ENCODE data around the gene DDRGK1.
"Not testable (repeated sequence)": the region's sequence is repeated elsewhere in the genome, so short reads cannot be mapped to it uniquely, and the experiment has no call there.

DDRGK1 gene

DNA sequence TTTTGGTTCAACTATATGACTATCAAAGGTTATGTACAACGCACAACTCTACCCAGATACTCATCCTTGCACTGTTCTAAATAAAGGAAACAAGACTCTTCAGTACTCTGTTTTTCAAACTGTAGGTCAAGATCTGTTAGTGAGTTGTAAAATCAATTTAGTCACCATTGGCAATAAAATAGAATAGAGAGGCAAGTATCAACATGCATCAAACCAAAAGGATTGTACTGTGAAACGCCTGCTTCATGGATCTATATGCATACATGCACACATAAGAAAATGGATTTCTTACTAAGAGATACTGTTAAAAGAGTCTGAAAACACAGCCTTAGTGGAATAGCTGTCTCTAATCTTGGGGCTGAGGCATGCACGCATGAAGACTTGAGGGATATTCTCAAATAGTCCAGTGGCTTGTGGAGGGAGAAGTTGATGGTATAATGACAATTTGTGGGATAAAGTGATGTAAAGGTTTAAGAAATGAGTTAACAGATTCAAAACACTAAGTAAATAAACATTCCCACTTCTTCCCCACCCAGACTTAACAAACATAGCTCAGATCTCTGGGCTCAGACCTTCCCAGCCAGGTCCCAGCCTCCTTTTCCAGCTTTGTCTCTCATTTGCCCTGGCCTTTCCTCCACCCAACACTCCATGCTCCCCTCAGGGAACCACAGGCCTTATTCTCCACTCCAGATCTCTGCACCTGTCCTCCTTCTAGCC is 20.4 kb downstream of the DDRGK1 start:
- no peaks in the 10 kb centered on the region for H3K36me3 ChIP-seq (ENCODE audit: control insufficient read depth, insufficient read depth, low read length)
- H3K4me3 ChIP-seq (ENCODE audit: low read length) = no peak overlapping the region
- H3K4me1 ChIP-seq (ENCODE audit: control insufficient read depth, insufficient read depth, low read length) = no peaks in the 10 kb centered on the region
- H3K9me3 ChIP-seq (ENCODE audit: control insufficient read depth, low read length) = no peaks in the 10 kb centered on the region
- H3K9ac ChIP-seq (ENCODE audit: low read length) = no peak overlapping the region
- no peaks in the 10 kb centered on the region for H3K27me3 ChIP-seq (ENCODE audit: control insufficient read depth, insufficient read depth, low read length)

DNA sequence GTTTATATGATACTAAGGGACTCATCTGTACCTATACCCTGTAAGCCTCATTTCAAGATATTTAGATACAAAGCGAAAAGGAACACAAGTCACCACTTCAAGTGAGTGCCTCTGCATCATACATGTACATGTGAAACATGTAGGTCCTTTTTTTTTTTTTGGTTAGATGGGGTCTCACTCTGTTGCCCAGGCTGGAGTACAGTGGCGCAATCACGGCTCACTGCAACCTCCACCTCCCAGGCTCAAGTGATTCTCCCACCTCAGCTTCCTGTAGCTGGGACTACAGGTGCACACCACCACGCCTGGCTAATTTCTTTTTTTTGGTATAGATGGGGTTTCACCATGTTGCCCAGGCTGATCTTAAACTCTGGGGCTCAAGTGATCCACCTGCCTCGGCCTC is 22.1 kb downstream of the DDRGK1 start:
- H3K4me3 ChIP-seq (ENCODE audit: low read length); H3K9me3 ChIP-seq (ENCODE audit: control insufficient read depth, low read length); H3K4me1 ChIP-seq (ENCODE audit: control insufficient read depth, insufficient read depth, low read length); H3K9ac ChIP-seq (ENCODE audit: low read length); H3K27me3 ChIP-seq (ENCODE audit: control insufficient read depth, insufficient read depth, low read length); H3K36me3 ChIP-seq (ENCODE audit: control insufficient read depth, insufficient read depth, low read length): not testable (repeated sequence)

DNA sequence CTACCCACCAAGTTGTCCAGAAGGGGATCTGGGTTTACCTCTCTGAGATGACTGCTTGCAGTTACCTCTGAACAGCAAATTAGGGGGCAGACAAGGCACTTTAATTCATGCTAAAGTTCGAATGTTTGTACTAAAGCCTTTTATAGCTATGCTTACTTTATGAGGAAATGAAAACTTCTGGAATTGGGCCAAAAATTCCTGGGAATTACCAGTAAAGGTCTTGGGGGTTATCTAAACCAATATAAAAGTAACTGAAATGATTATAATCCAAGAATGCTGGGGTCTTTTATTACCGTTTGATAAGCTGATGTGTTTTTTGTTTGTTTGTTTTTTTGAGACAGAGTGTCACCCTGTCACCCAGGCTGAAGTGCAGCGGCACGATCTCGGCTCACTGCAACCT is 23.2 kb downstream of the DDRGK1 start:
- Histone ChIP-seq H3K36me3 (ENCODE audit: control insufficient read depth, insufficient read depth, low read length) (no peaks in the 10 kb centered on the region), H3K9ac (ENCODE audit: low read length) (no peak overlapping the region), H3K9me3 (ENCODE audit: control insufficient read depth, low read length) (no peaks in the 10 kb centered on the region), H3K4me3 (ENCODE audit: low read length) (no peak overlapping the region), H3K4me1 (ENCODE audit: control insufficient read depth, insufficient read depth, low read length) (no peaks in the 10 kb centered on the region), H3K27me3 (ENCODE audit: control insufficient read depth, insufficient read depth, low read length) (no peaks in the 10 kb centered on the region)

DNA sequence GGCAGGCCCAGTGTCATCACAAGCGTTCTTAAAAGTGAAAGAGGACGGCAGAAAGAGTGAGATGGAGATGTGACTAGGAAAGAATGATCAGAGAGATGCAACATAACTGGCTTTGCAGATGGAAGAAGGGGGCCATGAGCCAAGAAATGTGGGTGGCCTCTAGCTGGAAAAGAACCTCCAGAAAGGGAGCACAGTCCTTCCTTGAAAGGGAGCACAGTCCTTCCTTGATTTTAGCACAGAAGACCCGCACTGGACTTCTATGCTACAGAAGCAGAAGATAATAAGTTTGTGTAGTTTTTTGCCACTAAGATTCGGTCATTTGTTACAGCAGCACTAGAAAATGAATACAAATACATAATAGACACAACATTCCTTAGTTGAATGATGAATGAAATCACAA is 24.2 kb downstream of the DDRGK1 start:
- H3K4me3 ChIP-seq (ENCODE audit: low read length) = no peak overlapping the region
- H3K9ac ChIP-seq (ENCODE audit: low read length) = no peak overlapping the region
- no peaks in the 10 kb centered on the region for H3K9me3 ChIP-seq (ENCODE audit: control insufficient read depth, low read length)
- peaks cover 4% of the 10 kb centered on the region for H3K4me1 ChIP-seq (ENCODE audit: control insufficient read depth, insufficient read depth, low read length)
- H3K27me3 ChIP-seq (ENCODE audit: control insufficient read depth, insufficient read depth, low read length) = no peaks in the 10 kb centered on the region
- H3K36me3 ChIP-seq (ENCODE audit: control insufficient read depth, insufficient read depth, low read length) = no peaks in the 10 kb centered on the region

DNA sequence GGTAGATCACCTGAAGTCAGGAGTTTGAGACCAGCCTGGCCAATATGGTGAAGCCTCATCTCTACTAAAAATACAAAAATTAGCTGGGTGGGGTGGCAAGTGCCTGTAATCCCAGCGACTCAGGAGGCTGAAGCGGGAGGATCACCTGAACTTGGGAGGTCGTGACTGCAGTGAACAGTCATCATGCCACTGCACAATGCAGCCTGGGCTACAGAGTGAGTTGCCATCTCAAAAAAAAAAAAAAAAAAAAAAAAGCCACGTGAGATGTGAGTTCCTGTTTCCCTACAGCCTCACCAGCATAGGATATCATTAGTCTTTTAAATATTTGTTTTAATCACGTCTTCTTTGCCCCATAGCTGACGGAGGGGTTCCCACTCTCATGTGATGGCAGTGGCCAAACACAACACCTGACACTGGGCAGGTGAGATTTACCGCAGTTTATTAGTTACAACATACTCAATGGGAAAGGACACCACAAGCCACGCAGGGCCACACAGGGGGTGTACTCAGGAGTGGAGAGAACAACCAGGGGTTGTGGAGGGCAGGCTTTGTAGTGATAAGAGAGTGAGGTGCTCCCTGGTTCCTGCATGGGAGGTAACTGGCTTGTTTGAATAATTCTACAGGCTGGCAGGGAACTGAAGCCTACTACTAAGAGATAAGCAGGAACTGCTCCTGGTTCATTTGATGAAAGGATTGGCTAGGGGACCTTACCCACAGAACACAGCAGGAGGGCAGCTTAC is 26.6 kb downstream of the DDRGK1 start:
- no peaks in the 10 kb centered on the region for H3K36me3 ChIP-seq (ENCODE audit: control insufficient read depth, insufficient read depth, low read length)
- H3K4me3 ChIP-seq (ENCODE audit: low read length) = no peak overlapping the region
- H3K9ac ChIP-seq (ENCODE audit: low read length) = no peak overlapping the region
- no peaks in the 10 kb centered on the region for H3K9me3 ChIP-seq (ENCODE audit: control insufficient read depth, low read length)
- peaks cover 14% of the 10 kb centered on the region for H3K4me1 ChIP-seq (ENCODE audit: control insufficient read depth, insufficient read depth, low read length)
- no peaks in the 10 kb centered on the region for H3K27me3 ChIP-seq (ENCODE audit: control insufficient read depth, insufficient read depth, low read length)

DNA sequence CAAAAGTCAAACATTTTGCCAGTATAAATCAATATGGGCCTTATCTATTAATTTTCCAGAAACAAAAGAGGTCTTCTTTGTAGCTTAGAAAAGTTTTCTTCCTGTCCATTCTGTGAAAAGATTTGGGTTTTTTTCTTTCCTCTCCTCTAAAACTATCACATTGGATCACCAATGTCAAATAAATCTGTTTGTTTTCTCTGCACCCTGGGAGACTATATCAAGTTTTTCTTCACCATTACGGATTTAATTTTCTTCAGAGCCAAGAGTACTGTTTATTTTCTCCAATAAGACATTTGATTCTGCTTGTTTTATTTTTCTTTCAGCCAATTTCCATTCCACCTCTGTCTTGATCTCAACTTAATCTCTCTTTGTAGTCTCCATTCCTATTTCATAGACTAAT is 29.2 kb downstream of the DDRGK1 start:
- Histone ChIP-seq H3K9ac (ENCODE audit: low read length) (no peak overlapping the region), H3K9me3 (ENCODE audit: control insufficient read depth, low read length) (no peaks in the 10 kb centered on the region), H3K4me1 (ENCODE audit: control insufficient read depth, insufficient read depth, low read length) (peaks cover 20% of the 10 kb centered on the region), H3K4me3 (ENCODE audit: low read length) (no peak overlapping the region), H3K27me3 (ENCODE audit: control insufficient read depth, insufficient read depth, low read length) (peaks cover 4% of the 10 kb centered on the region), H3K36me3 (ENCODE audit: control insufficient read depth, insufficient read depth, low read length) (no peaks in the 10 kb centered on the region)

DNA sequence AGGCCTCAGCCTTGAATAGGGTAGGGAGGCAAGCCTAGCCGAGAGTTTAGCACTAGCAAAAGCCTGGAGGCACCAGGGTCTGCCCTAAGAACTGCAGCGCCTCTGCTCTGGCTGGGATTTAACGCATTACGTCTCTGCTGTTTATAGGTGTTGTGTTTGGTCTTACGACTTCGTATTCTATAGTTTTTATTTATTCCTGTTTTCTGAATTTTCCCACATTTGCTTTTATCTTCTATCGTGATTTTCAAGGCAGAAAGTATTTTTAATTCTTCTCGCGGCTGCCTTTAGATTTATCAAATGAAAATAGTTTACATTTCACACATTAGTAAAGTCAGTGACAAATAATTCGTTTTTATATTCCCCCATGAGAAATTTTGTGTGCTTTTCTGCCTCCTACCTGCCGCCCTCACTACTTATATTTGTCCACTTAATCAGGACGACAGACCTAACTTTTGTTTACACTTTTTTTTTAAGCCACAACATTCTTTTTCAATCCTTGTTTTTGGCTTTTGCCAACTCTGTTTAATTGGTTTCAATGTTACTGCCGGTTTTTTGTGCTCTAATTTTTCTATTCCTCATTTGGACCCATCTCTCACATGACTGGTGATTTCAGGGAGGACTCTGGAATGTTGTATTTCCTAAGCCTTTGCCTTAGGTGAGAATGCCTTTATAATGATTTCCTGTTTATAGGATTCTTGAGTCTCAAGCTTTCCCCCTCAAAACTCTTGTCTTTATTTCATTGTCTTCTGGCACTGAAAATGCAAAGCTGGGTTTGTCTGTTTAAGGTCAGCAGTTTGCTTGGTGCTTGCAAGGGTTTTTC is 29.8 kb downstream of the DDRGK1 start:
- H3K4me1 ChIP-seq (ENCODE audit: control insufficient read depth, insufficient read depth, low read length) = peaks cover 20% of the 10 kb centered on the region
- H3K9ac ChIP-seq (ENCODE audit: low read length) = peak overlapping the region; percentile 84
- H3K36me3 ChIP-seq (ENCODE audit: control insufficient read depth, insufficient read depth, low read length) = no peaks in the 10 kb centered on the region
- H3K9me3 ChIP-seq (ENCODE audit: control insufficient read depth, low read length) = no peaks in the 10 kb centered on the region
- H3K27me3 ChIP-seq (ENCODE audit: control insufficient read depth, insufficient read depth, low read length) = peaks cover 4% of the 10 kb centered on the region
- H3K4me3 ChIP-seq (ENCODE audit: low read length) = peak overlapping the region; percentile 84

DNA sequence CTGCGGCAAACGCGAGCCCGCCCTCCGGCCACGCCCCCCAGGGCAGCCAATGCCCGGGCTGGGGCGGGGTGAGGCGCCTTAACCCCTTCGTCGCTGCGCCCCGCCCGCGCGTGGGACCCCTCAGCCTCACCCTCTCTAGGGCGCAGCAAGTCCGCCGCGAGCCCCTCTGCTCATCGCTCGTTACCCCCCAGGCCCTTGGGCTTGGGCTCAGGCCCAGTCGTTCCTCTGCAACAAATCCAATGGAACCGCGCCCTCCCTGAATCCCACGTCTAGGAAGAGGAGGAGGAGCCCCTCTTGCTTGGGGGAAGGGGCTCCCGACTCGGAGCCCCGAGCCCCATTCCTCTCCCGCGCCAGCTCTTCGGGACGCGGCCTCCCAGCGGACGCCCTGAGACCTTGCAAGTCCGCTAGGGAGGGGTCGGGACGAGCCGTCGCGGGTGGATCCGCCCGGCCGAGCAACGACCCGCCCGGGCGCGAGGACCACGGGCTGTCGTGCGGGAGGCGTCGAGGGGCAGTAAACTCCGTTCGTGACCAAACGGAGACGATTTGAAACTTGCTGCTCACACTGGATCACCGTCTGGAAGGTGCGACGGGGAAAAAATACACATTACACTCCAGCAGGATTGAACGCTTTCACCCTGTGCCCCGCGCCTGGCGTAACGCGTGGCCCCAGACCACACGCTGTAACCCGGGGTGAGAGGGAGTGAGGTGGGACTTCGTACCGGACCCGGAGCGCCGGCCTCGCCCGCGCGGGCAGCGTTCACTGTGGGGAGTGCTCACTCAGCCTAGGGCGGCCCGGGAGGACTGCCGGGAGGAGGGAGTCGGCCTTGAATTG is 30.7 kb downstream of the DDRGK1 start:
- peaks cover 24% of the 10 kb centered on the region for H3K4me1 ChIP-seq (ENCODE audit: control insufficient read depth, insufficient read depth, low read length)
- H3K9ac ChIP-seq (ENCODE audit: low read length) = peak overlapping the region; percentile 84
- H3K4me3 ChIP-seq (ENCODE audit: low read length) = peak overlapping the region; percentile 84
- H3K27me3 ChIP-seq (ENCODE audit: control insufficient read depth, insufficient read depth, low read length) = peaks cover 4% of the 10 kb centered on the region
- H3K36me3 ChIP-seq (ENCODE audit: control insufficient read depth, insufficient read depth, low read length) = no peaks in the 10 kb centered on the region
- no peaks in the 10 kb centered on the region for H3K9me3 ChIP-seq (ENCODE audit: control insufficient read depth, low read length)

DNA sequence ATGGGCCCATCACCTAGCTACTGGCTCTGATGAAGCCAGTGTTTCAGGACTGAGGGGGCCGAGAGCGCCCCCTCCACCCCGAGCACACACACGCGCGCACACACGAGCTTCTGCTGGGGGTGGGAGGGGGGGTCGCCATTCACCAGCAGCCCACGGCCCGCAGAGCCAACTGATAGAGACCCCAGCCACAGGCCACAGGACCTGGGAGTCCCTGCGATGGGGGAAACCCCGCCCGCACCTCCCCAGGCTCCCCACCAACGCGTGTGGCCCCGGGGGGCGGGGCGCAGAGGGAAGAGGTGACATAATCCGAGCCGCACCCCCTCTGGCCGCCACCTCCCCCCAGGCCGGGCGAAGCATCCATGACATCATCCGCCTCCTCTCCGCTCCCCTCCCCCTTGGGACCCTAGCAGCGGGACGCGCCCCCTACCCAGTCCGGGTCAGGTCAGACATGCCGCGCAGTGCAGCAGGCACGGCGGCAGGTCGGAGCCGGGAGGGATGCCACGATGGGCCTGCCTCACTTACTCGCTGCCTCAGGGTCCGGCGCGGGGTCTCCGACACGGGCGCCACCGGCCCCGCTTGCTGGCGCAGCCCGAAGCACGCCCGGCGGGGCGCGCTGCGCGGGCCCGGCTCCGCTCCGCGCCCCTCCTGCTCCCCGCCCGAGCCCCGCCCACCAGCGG is 31.4 kb downstream of the DDRGK1 start, which contains the start of gene LZTS3:
Gene LZTS3, minus strand, starts transcription at position 617 of the 677 bp plus-strand sequence. CDS start 6,386 bp downstream, outside the sequence.
- Histone ChIP-seq H3K27me3 (ENCODE audit: control insufficient read depth, insufficient read depth, low read length) (peaks cover 7% of the 10 kb centered on the region), H3K4me3 (ENCODE audit: low read length) (peak within 1 kb of the TSS; percentile 84), H3K9ac (ENCODE audit: low read length) (peak within 1 kb of the TSS; percentile 84), H3K9me3 (ENCODE audit: control insufficient read depth, low read length) (no peaks in the 10 kb centered on the region), H3K4me1 (ENCODE audit: control insufficient read depth, insufficient read depth, low read length) (peaks cover 30% of the 10 kb centered on the region), H3K36me3 (ENCODE audit: control insufficient read depth, insufficient read depth, low read length) (no peaks in the 10 kb centered on the region)

DNA sequence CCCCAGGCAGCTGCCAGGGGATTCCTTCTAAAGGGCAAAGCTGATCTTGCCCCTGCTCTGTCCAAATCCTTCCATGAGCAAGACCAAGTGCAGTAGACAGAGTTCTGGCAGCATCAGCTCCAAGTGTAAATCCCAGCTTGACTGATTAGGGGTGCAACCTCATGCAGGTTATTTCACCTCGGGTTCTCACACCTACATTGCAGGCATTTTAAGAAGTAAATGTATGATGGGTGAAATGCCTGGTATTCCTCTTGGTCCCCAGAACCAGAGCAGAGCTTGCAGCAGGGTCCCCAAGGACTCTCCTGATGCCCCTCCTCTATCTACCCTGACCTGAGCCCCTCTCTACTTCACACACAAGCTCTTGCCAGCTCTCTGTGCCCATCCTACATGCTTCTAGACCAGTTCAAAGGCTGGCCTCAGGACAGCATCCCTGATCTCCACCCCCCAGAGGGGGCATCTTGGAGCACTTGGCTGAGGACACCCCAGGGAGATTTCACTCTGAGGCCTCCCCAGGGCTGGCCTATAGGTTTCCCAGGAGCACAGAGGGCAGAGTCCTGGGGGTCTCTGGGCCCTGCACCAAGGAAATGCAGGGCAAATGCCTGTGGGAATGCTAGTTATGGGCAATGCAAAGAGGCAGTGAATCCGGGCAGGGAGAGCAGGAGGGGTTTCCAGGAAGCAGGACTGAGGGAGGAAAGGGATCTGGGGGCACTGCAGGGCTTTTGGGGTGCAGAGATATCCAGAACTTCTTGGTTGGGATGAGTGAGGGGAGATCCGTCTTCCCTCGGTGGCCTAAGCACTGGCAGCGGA is 32.2 kb downstream of the DDRGK1 start:
- H3K9ac ChIP-seq (ENCODE audit: low read length) = peak overlapping the region; percentile 45
- H3K9me3 ChIP-seq (ENCODE audit: control insufficient read depth, low read length) = no peaks in the 10 kb centered on the region
- H3K4me1 ChIP-seq (ENCODE audit: control insufficient read depth, insufficient read depth, low read length) = peaks cover 35% of the 10 kb centered on the region
- no peaks in the 10 kb centered on the region for H3K36me3 ChIP-seq (ENCODE audit: control insufficient read depth, insufficient read depth, low read length)
- H3K4me3 ChIP-seq (ENCODE audit: low read length) = no peak overlapping the region
- H3K27me3 ChIP-seq (ENCODE audit: control insufficient read depth, insufficient read depth, low read length) = peaks cover 8% of the 10 kb centered on the region
